ENCODE results near the gene GIMAP2. TPM values are rescaled to one million over a fixed set of nuclear protein-coding genes. Genes with fewer than 3 reads are reported as not detected.

Gene GIMAP2
- total RNA-seq, 1 experiment from 2014 or later = not detected

GRCh38 chr7:150703209-150703608 is 17.7 kb downstream of the GIMAP2 start:
- TF ChIP-seq CBX3 (IDR thresholded peaks at IDR 0.05; ENCODE audit: low read depth) (0 out of 2 replicates have a peak, but pooled peaks have one; percentile 37), MAX (IDR thresholded peaks at IDR 0.05) (no peak), RAD21 (IDR thresholded peaks at IDR 0.05; ENCODE audit: low read depth) (no peak), JUND (IDR thresholded peaks at IDR 0.05) (no peak), POLR2A (IDR thresholded peaks at IDR 0.05; ENCODE audit: borderline replicate concordance, extremely low read depth, insufficient read depth, insufficient read length) (no peak), SP1 (IDR thresholded peaks at IDR 0.05; ENCODE audit: low read depth) (no peak), CEBPB (IDR thresholded peaks at IDR 0.05; ENCODE audit: low read depth) (no peak)
- Histone ChIP-seq H2AFZ (ENCODE audit: low read depth, low read length, poor library complexity, severe bottlenecking) (no peak overlapping the region), H3K36me3 (ENCODE audit: control insufficient read depth in 1 of 2, insufficient read depth in 2 of 2, low read length in 2 of 2) (no peaks in the 10 kb centered on the region), H3K79me2 (ENCODE audit: insufficient read depth, low read length) (no peaks in the 10 kb centered on the region), H3K9me3 (ENCODE audit: control insufficient read depth in 1 of 2, insufficient read depth in 1 of 2, low read depth in 1 of 2, low read length in 2 of 2) (peaks cover 0 to 12% of the 10 kb centered on the region in 2 experiments; a peak in 2 of 4 replicates), H3K4me2 (ENCODE audit: low read length) (no peak overlapping the region), H3K9me2 (ENCODE audit: insufficient read depth) (no peaks in the 10 kb centered on the region), H4K20me1 (ENCODE audit: insufficient read depth) (no peaks in the 10 kb centered on the region), H3K4me3 (replicated peaks in 1 of 2; ENCODE audit: low read depth in 1 of 2, low read length in 2 of 2) (no peak overlapping the region), H3K9ac (ENCODE audit: low read length) (no peak overlapping the region), H3K4me1 (ENCODE audit: control insufficient read depth in 1 of 2, insufficient read depth in 2 of 2, low read length in 2 of 2) (no peaks in the 10 kb centered on the region), H3K27me3 (ENCODE audit: insufficient read depth, low read length) (no peaks in the 10 kb centered on the region), H3K27ac (ENCODE audit: low read depth, low read length) (no peak overlapping the region)
- intact Hi-C loops (cut with micrococcal nuclease) = no loop called here
- ChIA-PET CTCF (no interaction called here), POLR2A (no interaction called here), RAD21 (ENCODE audit: low non-redundant PET in 1 of 2, low total read pairs in 2 of 2, uncharacterized antibody in 2 of 2, unreplicated experiment in 2 of 2) (no interaction called here)
- ATAC-seq = no peak
- DNase-seq (ENCODE audit: low read depth, low spot score) = no peak
- BruUV-seq (replicated peaks) = no TSS peak

GRCh38 chr7:150715293-150715692 is 29.8 kb downstream of the GIMAP2 start:
- ATAC-seq = no peak
- Histone ChIP-seq H4K20me1 (ENCODE audit: insufficient read depth) (no peaks in the 10 kb centered on the region), H3K79me2 (ENCODE audit: insufficient read depth, low read length) (no peaks in the 10 kb centered on the region), H3K9me2 (ENCODE audit: insufficient read depth) (no peaks in the 10 kb centered on the region), H2AFZ (ENCODE audit: low read depth, low read length, poor library complexity, severe bottlenecking) (no peak overlapping the region), H3K9me3 (ENCODE audit: control insufficient read depth in 1 of 2, insufficient read depth in 1 of 2, low read depth in 1 of 2, low read length in 2 of 2) (no peaks in the 10 kb centered on the region), H3K27ac (ENCODE audit: low read depth, low read length) (no peak overlapping the region), H3K27me3 (ENCODE audit: insufficient read depth, low read length) (peaks cover 25% of the 10 kb centered on the region), H3K4me1 (ENCODE audit: control insufficient read depth in 1 of 2, insufficient read depth in 2 of 2, low read length in 2 of 2) (no peaks in the 10 kb centered on the region), H3K4me3 (replicated peaks in 1 of 2; ENCODE audit: low read depth in 1 of 2, low read length in 2 of 2) (no peak overlapping the region), H3K4me2 (ENCODE audit: low read length) (no peak overlapping the region), H3K9ac (ENCODE audit: low read length) (no peak overlapping the region), H3K36me3 (ENCODE audit: control insufficient read depth in 1 of 2, insufficient read depth in 2 of 2, low read length in 2 of 2) (no peaks in the 10 kb centered on the region)
- ChIA-PET POLR2A (no interaction called here), CTCF (no interaction called here), RAD21 (ENCODE audit: low non-redundant PET in 1 of 2, low total read pairs in 2 of 2, uncharacterized antibody in 2 of 2, unreplicated experiment in 2 of 2) (no interaction called here)
- no peak for DNase-seq (ENCODE audit: low read depth, low spot score)
- TF ChIP-seq POLR2A (IDR thresholded peaks at IDR 0.05; ENCODE audit: borderline replicate concordance, extremely low read depth, insufficient read depth, insufficient read length) = no peak
- TF ChIP-seq CTCF (IDR thresholded peaks at IDR 0.05 in 2 of 3, conservative IDR thresholded peaks at IDR 0.05 in 1 of 3; ENCODE audit: borderline replicate concordance in 1 of 3, insufficient read depth in 1 of 3, low read depth in 2 of 3, low read length in 2 of 3) = no peak
- TF ChIP-seq YY1 (IDR thresholded peaks at IDR 0.05; ENCODE audit: extremely low read depth, insufficient replicate concordance, low read depth, low read length) = no peak
- TF ChIP-seq JUND (IDR thresholded peaks at IDR 0.05) = no peak
- TF ChIP-seq TCF7L2 (IDR thresholded peaks at IDR 0.05; ENCODE audit: borderline replicate concordance, extremely low read depth, insufficient read depth, insufficient read length) = no peak
- no peak for TF ChIP-seq SIN3A (IDR thresholded peaks at IDR 0.05; ENCODE audit: low read depth)
- no peak for TF ChIP-seq ELF1 (IDR thresholded peaks at IDR 0.05; ENCODE audit: borderline replicate concordance, low read depth)
- no peak for TF ChIP-seq EZH2 (IDR thresholded peaks at IDR 0.05)
- TF ChIP-seq CBX3 (IDR thresholded peaks at IDR 0.05; ENCODE audit: low read depth) = no peak
- no peak for TF ChIP-seq ZNF274 (IDR thresholded peaks at IDR 0.05; ENCODE audit: low read depth, low read length)
- TF ChIP-seq ZBTB33 (IDR thresholded peaks at IDR 0.05; ENCODE audit: extremely low read depth, insufficient replicate concordance, low read length) = no peak
- TF ChIP-seq ATF3 (IDR thresholded peaks at IDR 0.05) = no peak
- TF ChIP-seq SRF (IDR thresholded peaks at IDR 0.05; ENCODE audit: low read depth) = no peak
- TF ChIP-seq CEBPB (IDR thresholded peaks at IDR 0.05; ENCODE audit: low read depth) = no peak
- no peak for TF ChIP-seq SP1 (IDR thresholded peaks at IDR 0.05; ENCODE audit: low read depth)
- TF ChIP-seq POLR2AphosphoS5 (IDR thresholded peaks at IDR 0.05; ENCODE audit: low read depth, low read length) = no peak
- intact Hi-C loops (cut with micrococcal nuclease) = no loop called here
- BruUV-seq (replicated peaks) = no TSS peak
